ENCODE results near the gene EFNA5. TPM values are rescaled to one million over a fixed set of nuclear protein-coding genes. Genes with fewer than 3 reads are reported as not detected.

EFNA5 gene
- total and polyA plus RNA-seq, 2 of the 8 experiments (the other 6 are each of a cell fraction or from before 2014, with no cell fraction given): 9.6 to 21.8 TPM

DNA sequence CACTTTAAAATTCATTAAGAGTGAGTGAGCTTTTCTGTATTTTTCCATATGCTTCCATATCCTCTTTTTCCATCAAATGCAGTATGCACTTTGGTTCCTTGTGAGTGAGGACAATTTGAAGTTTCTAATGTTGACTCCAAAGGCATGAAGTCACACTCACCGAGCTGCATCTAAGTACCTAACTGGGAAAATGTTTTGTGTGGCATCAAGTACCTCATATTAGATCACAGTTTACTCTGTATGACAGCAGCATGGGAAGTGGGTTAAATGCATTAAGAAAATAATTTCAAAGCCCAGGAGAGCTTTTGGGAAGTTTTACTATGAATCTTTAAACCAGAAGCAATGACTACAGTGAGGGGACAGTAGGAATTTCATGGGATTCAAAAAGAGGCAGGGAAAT is 207.0 kb downstream of the EFNA5 start:
- no peak overlapping the region for H2BK120ac ChIP-seq (replicated peaks; ENCODE audit: low read depth, low read length)
- H3K4ac ChIP-seq (replicated peaks; ENCODE audit: insufficient read length, low read depth, low read length): no peak overlapping the region
- no peak for FAIRE-seq
- 72% methylated on average over 1 of the region's 1 CpG; no CpG with 5 or more reads in 1 of the 2 experiments for WGBS, 2 experiments (ENCODE audit: extremely low coverage in 1 of 2, insufficient coverage in 1 of 2, insufficient read length in 1 of 2, insufficient replicate concordance in 2 of 2, low coverage in 1 of 2, low lambda C conversion rate in 2 of 2, missing lambda C conversion rate in 1 of 2)
- H3K79me1 ChIP-seq (ENCODE audit: low read depth, low read length): no peaks in the 10 kb centered on the region
- ChIA-PET POLR2A (ENCODE audit: partially characterized antibody) (no interaction called here), CTCF (ENCODE audit: partially characterized antibody) (interaction anchor here (1.4 kb wide), 1 partner anchor 12 kb away, joined by 3 read pairs; no protein-coding TSS in a partner anchor)
- no peak overlapping the region for H2BK20ac ChIP-seq (ENCODE audit: low read length)
- no peak overlapping the region for H2BK15ac ChIP-seq (ENCODE audit: low read length)
- no peak overlapping the region for H3K4me3 ChIP-seq (ENCODE audit: extremely low read depth in 1 of 4, insufficient read depth in 2 of 4, low read depth in 3 of 4, low read length in 4 of 4)
- no peaks in the 10 kb centered on the region for H4K20me1 ChIP-seq (replicated peaks in 1 of 2; ENCODE audit: control insufficient read depth in 1 of 2, insufficient read depth in 2 of 2, low read length in 2 of 2)
- no peak overlapping the region for H3K27ac ChIP-seq (ENCODE audit: low read depth, low read length)
- H3K56ac ChIP-seq (replicated peaks; ENCODE audit: insufficient read length, low read depth, low read length): no peak overlapping the region
- no peak overlapping the region for H3K4me2 ChIP-seq (ENCODE audit: insufficient read depth in 1 of 2, low read depth in 2 of 2, low read length in 2 of 2)
- no peak overlapping the region for H2BK5ac ChIP-seq (ENCODE audit: low read depth, low read length)
- no peak for TF ChIP-seq CEBPB (IDR thresholded peaks at IDR 0.05; ENCODE audit: low read depth, low read length)
- no peak for TF ChIP-seq CBX8 (IDR thresholded peaks at IDR 0.05; ENCODE audit: borderline replicate concordance, low read depth, low read length)
- TF ChIP-seq KDM4A (IDR thresholded peaks at IDR 0.05; ENCODE audit: low read depth, low read length, severe bottlenecking): no peak
- TF ChIP-seq POU5F1 (IDR thresholded peaks at IDR 0.05; ENCODE audit: low read depth, low read length): no peak
- TF ChIP-seq NANOG (IDR thresholded peaks at IDR 0.05; ENCODE audit: insufficient read depth, low read depth, low read length, poor library complexity, severe bottlenecking): no peak
- H4K8ac ChIP-seq (ENCODE audit: extremely low read depth, insufficient read depth, low read length): no peak overlapping the region
- H2AFZ ChIP-seq (ENCODE audit: low read length): no peak overlapping the region
- no peaks in the 10 kb centered on the region for H3K9me3 ChIP-seq (ENCODE audit: insufficient read depth in 2 of 2, low read depth in 1 of 2, low read length in 1 of 2)
- no peak overlapping the region for H4K91ac ChIP-seq (replicated peaks; ENCODE audit: insufficient read length, low read length)
- H3K23me2 ChIP-seq (ENCODE audit: low read depth, low read length): no peaks in the 10 kb centered on the region
- no peak overlapping the region for H4K5ac ChIP-seq (ENCODE audit: insufficient read length, low read depth, low read length)
- H3K36me3 ChIP-seq (ENCODE audit: control insufficient read depth in 2 of 4, insufficient read depth in 4 of 4, low read length in 3 of 4): no peaks in the 10 kb centered on the region
- no peak overlapping the region for H3K18ac ChIP-seq (ENCODE audit: extremely low read depth, low read length)
- no peak overlapping the region for H2BK12ac ChIP-seq (ENCODE audit: low read depth, low read length)
- H3K27me3 ChIP-seq (replicated peaks in 1 of 4; ENCODE audit: control insufficient read depth in 3 of 4, extremely low read depth in 1 of 4, insufficient read depth in 3 of 4, low read length in 3 of 4): no peaks in the 10 kb centered on the region
- DNase-seq (ENCODE audit: low read depth in 1 of 2, low spot score in 2 of 2): no peak
- H3K23ac ChIP-seq (ENCODE audit: insufficient read length): no peak overlapping the region
- H3K9ac ChIP-seq (replicated peaks in 1 of 4; ENCODE audit: extremely low read depth in 1 of 4, low read depth in 3 of 4, low read length in 3 of 4): no peak overlapping the region
- H3K4me1 ChIP-seq (replicated peaks in 1 of 4; ENCODE audit: control insufficient read depth in 3 of 4, insufficient read depth in 4 of 4, low read length in 3 of 4): peaks cover 8 to 28% (median 23%) of the 10 kb centered on the region in 4 experiments
- H3K14ac ChIP-seq (ENCODE audit: insufficient read length): no peak overlapping the region
- H2AK5ac ChIP-seq (ENCODE audit: low read depth, low read length): no peak overlapping the region
- H3K79me2 ChIP-seq (ENCODE audit: control insufficient read depth in 1 of 2, insufficient read depth in 2 of 2, low read length in 2 of 2): peaks cover 0 to 6% of the 10 kb centered on the region in 2 experiments; a peak in 1 of 4 replicates

Measured in H1 (cell line).